Myocyte (in vitro differentiated cells): ENCODE measurements around the gene VTCN1. TPM values are rescaled to one million over a fixed set of nuclear protein-coding genes. Genes with fewer than 3 reads are reported as not detected.
"Not testable (repeated sequence)": the region's sequence is repeated elsewhere in the genome, so short reads cannot be mapped to it uniquely, and the experiment has no call there.

Experiments used
- DNase-seq: peaks from one replicate; pipeline ENCODE4 v3.0.0-alpha.2; 2012; ENCODE audit warnings: low read depth
- polyA plus RNA-seq: library from polyadenylated mRNA; unstranded; fragments of >200 nt; gene quantifications from one replicate; pipeline ENCODE4 v1.2.1, GENCODE V29; 2012; ENCODE audit warnings: missing spikeins
- total RNA-seq: library from RNA; depleted of rRNA; stranded (reverse); fragments of >200 nt; gene quantifications from 2 replicates; pipeline ENCODE4 v1.2.3, GENCODE V29; 2014

The VTCN1 gene
- total RNA-seq, result not detected in 2 replicates
- polyA plus RNA-seq, result 0.05 TPM

GRCh38 chr1:117210831-117211261 lies at the start of gene VTCN1:
TSS of gene VTCN1 (minus strand) at chr1:117210927. CDS start at chr1:117210855, 72 bp downstream.
- peak; percentile 59 for DNase-seq

- no peak for DNase-seq
Measured at GRCh38 chr1:117258791-117259190, 48.1 kb upstream of the VTCN1 start.

GRCh38 chr1:117258075-117258474 lies 47.3 kb upstream of the VTCN1 start:
- DNase-seq, result not testable (repeated sequence)

- no peak for DNase-seq
Measured at GRCh38 chr1:117257291-117257690, 46.6 kb upstream of the VTCN1 start.

GRCh38 chr1:117250061-117250606 lies 39.4 kb upstream of the VTCN1 start:
- DNase-seq, result no peak

- DNase-seq, result no peak
Measured at GRCh38 chr1:117244971-117245370, 34.2 kb upstream of the VTCN1 start.

GRCh38 chr1:117244306-117244705 lies 33.6 kb upstream of the VTCN1 start:
- DNase-seq, result no peak

- no peak for DNase-seq
Measured at GRCh38 chr1:117241512-117241911, 30.8 kb upstream of the VTCN1 start.

- DNase-seq, result no peak
Measured at GRCh38 chr1:117240547-117240946, 29.8 kb upstream of the VTCN1 start.

GRCh38 chr1:117239467-117239866 lies 28.7 kb upstream of the VTCN1 start:
- DNase-seq, result no peak

- peak; percentile 15 for DNase-seq
Measured at GRCh38 chr1:117237726-117238381, 27.1 kb upstream of the VTCN1 start.

GRCh38 chr1:117235863-117236465 lies 25.2 kb upstream of the VTCN1 start:
- DNase-seq, result peak; percentile 70

GRCh38 chr1:117232531-117232930 lies 21.8 kb upstream of the VTCN1 start:
- peak; percentile 14 for DNase-seq

- no peak for DNase-seq
Measured at GRCh38 chr1:117231748-117232373, 21.1 kb upstream of the VTCN1 start.

GRCh38 chr1:117231312-117231711 lies 20.6 kb upstream of the VTCN1 start:
- DNase-seq, result no peak

- DNase-seq, result no peak
Measured at GRCh38 chr1:117229217-117229616, 18.5 kb upstream of the VTCN1 start.

GRCh38 chr1:117225931-117226330 lies 15.2 kb upstream of the VTCN1 start:
- no peak for DNase-seq

- no peak for DNase-seq
Measured at GRCh38 chr1:117216718-117217117, 6.0 kb upstream of the VTCN1 start.

- DNase-seq, result peak; percentile 47
Measured at GRCh38 chr1:117215733-117216462, 5.2 kb upstream of the VTCN1 start.

GRCh38 chr1:117215019-117215418 lies 4.3 kb upstream of the VTCN1 start:
- no peak for DNase-seq

GRCh38 chr1:117213046-117213445 lies 2.3 kb upstream of the VTCN1 start:
- no peak for DNase-seq

GRCh38 chr1:117210386-117210785 lies 341 bp downstream of the VTCN1 start:
- DNase-seq, result peak; percentile 77
